CD14-positive monocyte (primary cell): ENCODE data around the gene ACD. TPM values are rescaled to one million over a fixed set of nuclear protein-coding genes. Genes with fewer than 3 reads are reported as not detected.

ENCODE experiments used
- DNase-seq, 3 donors: peaks; one replicate each; pipeline ENCODE4 v3.0.0-alpha.2; 2011 to 2022
- H2AFZ ChIP-seq: 2 replicates; pipeline ENCODE4 v1.6.0; 2012; ENCODE audit warnings: mild to moderate bottlenecking, low read depth, low read length, inconsistent platforms; ENCODE audit not compliant: insufficient read depth, poor library complexity, severe bottlenecking
- H3K27ac ChIP-seq, 2 donors: 1 replicate in 1 of 2; 2 replicates in 1 of 2; pipeline ENCODE4 v1.5.1; 2012 to 2013; ENCODE audit warnings: low read length in 2 of 2, control low read depth in 1 of 2, inconsistent platforms in 1 of 2, low read depth in 1 of 2, mild to moderate bottlenecking in 1 of 2
- H3K27me3 ChIP-seq, 2 donors: one replicate each; pipeline versions ENCODE4 v1.6.0 to v1.6.1; 2011 to 2013; ENCODE audit warnings: low read length in 2 of 2; ENCODE audit not compliant: control insufficient read depth in 2 of 2, insufficient read depth in 2 of 2
- H3K36me3 ChIP-seq, 2 donors: replicated peaks in 1 of 2; 1 replicate in 1 of 2; 2 replicates in 1 of 2; pipeline versions ENCODE4 v1.5.1 to v1.6.1; 2012 to 2013; ENCODE audit warnings: low read length in 2 of 2, control low read depth in 1 of 2, inconsistent platforms in 1 of 2, mild to moderate bottlenecking in 1 of 2; ENCODE audit not compliant: insufficient read depth in 2 of 2, control insufficient read depth in 1 of 2
- H3K4me1 ChIP-seq, 2 donors: 1 replicate in 1 of 2; 2 replicates in 1 of 2; pipeline versions ENCODE4 v1.5.1 to v1.6.1; 2012 to 2013; ENCODE audit warnings: low read length in 2 of 2, control low read depth in 1 of 2, inconsistent platforms in 1 of 2, mild to moderate bottlenecking in 1 of 2, moderate library complexity in 1 of 2; ENCODE audit not compliant: insufficient read depth in 2 of 2, control insufficient read depth in 1 of 2
- H3K4me2 ChIP-seq: replicated peaks from 2 replicates; pipeline ENCODE3; 2012; ENCODE audit warnings: low read length, moderate library complexity, mild to moderate bottlenecking; ENCODE audit not compliant: poor library complexity, severe bottlenecking; ENCODE audit errors: extremely low read depth
- H3K4me3 ChIP-seq, 3 experiments: fragments of 200-600 bp in 1 of 3; sonication (generic) in 1 of 3; replicated peaks in 1 of 3; 1 replicate in 2 of 3; 2 replicates in 1 of 3; pipeline ENCODE4 v1.5.1; 2011 to 2013; ENCODE audit warnings: low read length in 3 of 3, mild to moderate bottlenecking in 3 of 3, control low read depth in 2 of 3, low read depth in 2 of 3, inconsistent platforms in 1 of 3, moderate library complexity in 1 of 3
- H3K79me2 ChIP-seq: 2 replicates; pipeline ENCODE4 v1.6.0; 2012; ENCODE audit warnings: mild to moderate bottlenecking, control low read depth, inconsistent platforms, low read length, moderate library complexity; ENCODE audit not compliant: insufficient read depth
- H3K9ac ChIP-seq: 2 replicates; pipeline ENCODE4 v1.6.0; 2017; ENCODE audit warnings: low read length, mild to moderate bottlenecking; ENCODE audit not compliant: insufficient read depth, poor library complexity, severe bottlenecking
- H3K9me3 ChIP-seq, 2 donors: replicated peaks in 1 of 2; 1 replicate in 1 of 2; 2 replicates in 1 of 2; pipeline versions ENCODE4 v1.5.1 to v1.6.1; 2012 to 2013; ENCODE audit warnings: low read length in 2 of 2, control low read depth in 1 of 2; ENCODE audit not compliant: control insufficient read depth in 1 of 2, insufficient read depth in 1 of 2
- H4K20me1 ChIP-seq: 2 replicates; pipeline ENCODE4 v1.6.0; 2012; ENCODE audit warnings: mild to moderate bottlenecking, low read length, control low read depth, moderate library complexity; ENCODE audit not compliant: insufficient read depth
- H3K27ac Mint-ChIP-seq, 7 donors: one replicate each; pipeline ENCODE4 v1.8.0; 2020; ENCODE audit warnings: mild to moderate bottlenecking in 7 of 7, mixed read lengths in 7 of 7, moderate library complexity in 6 of 7, inconsistent platforms in 2 of 7
- H3K27me3 Mint-ChIP-seq, 3 donors: one replicate each; pipeline ENCODE4 v1.8.0; 2021 to 2022; ENCODE audit warnings: low read depth in 3 of 3, mild to moderate bottlenecking in 3 of 3, mixed read lengths in 3 of 3, moderate library complexity in 3 of 3, inconsistent platforms in 1 of 3
- H3K36me3 Mint-ChIP-seq, 2 donors: one replicate each; pipeline ENCODE4 v1.8.0; 2020; ENCODE audit warnings: mixed read lengths in 2 of 2, inconsistent platforms in 1 of 2, mild to moderate bottlenecking in 1 of 2
- H3K4me1 Mint-ChIP-seq: one replicate; pipeline ENCODE4 v1.8.0; 2020; ENCODE audit warnings: mild to moderate bottlenecking, mixed read lengths
- H3K4me3 Mint-ChIP-seq, 2 donors: one replicate each; pipeline ENCODE4 v1.8.0; 2020; ENCODE audit warnings: mild to moderate bottlenecking in 2 of 2, mixed read lengths in 2 of 2, moderate library complexity in 1 of 2
- H3K9me3 Mint-ChIP-seq, 7 donors: one replicate each; pipeline ENCODE4 v1.8.0; 2020 to 2022; ENCODE audit warnings: mixed read lengths in 7 of 7, mild to moderate bottlenecking in 6 of 7, moderate library complexity in 6 of 7, inconsistent platforms in 2 of 7
- WGBS: methylation state at CpG from one replicate; pipeline ENCODE4 v1.1.5; 2013; ENCODE audit warnings: missing lambda C conversion rate; ENCODE audit not compliant: insufficient coverage; 5-methylcytosine and 5-hydroxymethylcytosine counted together
- intact Hi-C, 2 donors: fragments of 100-400 bp; cut with micrococcal nuclease; formaldehyde crosslinking; loops; one replicate each; pipeline versions ENCODE4 v1.15.0 to v1.15.1; 2023
- polyA plus RNA-seq, 3 donors: library from polyadenylated mRNA; depleted of rRNA in 1 of 3; unstranded in 2 of 3; stranded (reverse) in 1 of 3; fragments of 300-500 nt in 2 of 3; fragments of >200 nt in 1 of 3; fragmentation: Illumina TruSeq in 2 of 3; gene quantifications; 1 replicate in 2 of 3; 2 replicates in 1 of 3; pipeline ENCODE4 v1.2.3, GENCODE V29; 2012 to 2021
- TF ChIP-seq, protein P1 (sequence below): fragments of 200-600 bp; IDR thresholded peaks from one replicate; pipeline ENCODE4 v1.8.0; 2022; ENCODE audit warnings: antibody characterized with exemption, mild to moderate bottlenecking

The ACD gene
- polyA plus RNA-seq, 3 donors = 11.8 to 26.0 (median 14.9) TPM

- Histone ChIP-seq H3K79me2 (no peaks in the 10 kb centered on the region), H4K20me1 (no peaks in the 10 kb centered on the region), H2AFZ (no peak overlapping the region), H3K36me3 (no peaks in the 10 kb centered on the region), H3K27me3 (peaks cover 2 to 19% of the 10 kb centered on the region in 2 donors), H3K9me3 (no peaks in the 10 kb centered on the region), H3K4me1 (peaks cover 5 to 10% of the 10 kb centered on the region in 2 donors), H3K27ac (no peak overlapping the region), H3K4me2 (no peak overlapping the region), H3K9ac (no peak overlapping the region), H3K4me3 (no peak overlapping the region)
- Mint-ChIP-seq H3K36me3 (no peaks in the 10 kb centered on the region), H3K27me3 (peaks cover 12 to 20% (median 20%) of the 10 kb centered on the region in 3 donors), H3K9me3 (peaks cover 0 to 2% (median 0%) of the 10 kb centered on the region in 7 donors), H3K4me1 (peaks cover 5% of the 10 kb centered on the region), H3K4me3 (no peak overlapping the region), H3K27ac (no peak overlapping the region)
- intact Hi-C loops = no loop called here
- TF ChIP-seq, protein P1, sequence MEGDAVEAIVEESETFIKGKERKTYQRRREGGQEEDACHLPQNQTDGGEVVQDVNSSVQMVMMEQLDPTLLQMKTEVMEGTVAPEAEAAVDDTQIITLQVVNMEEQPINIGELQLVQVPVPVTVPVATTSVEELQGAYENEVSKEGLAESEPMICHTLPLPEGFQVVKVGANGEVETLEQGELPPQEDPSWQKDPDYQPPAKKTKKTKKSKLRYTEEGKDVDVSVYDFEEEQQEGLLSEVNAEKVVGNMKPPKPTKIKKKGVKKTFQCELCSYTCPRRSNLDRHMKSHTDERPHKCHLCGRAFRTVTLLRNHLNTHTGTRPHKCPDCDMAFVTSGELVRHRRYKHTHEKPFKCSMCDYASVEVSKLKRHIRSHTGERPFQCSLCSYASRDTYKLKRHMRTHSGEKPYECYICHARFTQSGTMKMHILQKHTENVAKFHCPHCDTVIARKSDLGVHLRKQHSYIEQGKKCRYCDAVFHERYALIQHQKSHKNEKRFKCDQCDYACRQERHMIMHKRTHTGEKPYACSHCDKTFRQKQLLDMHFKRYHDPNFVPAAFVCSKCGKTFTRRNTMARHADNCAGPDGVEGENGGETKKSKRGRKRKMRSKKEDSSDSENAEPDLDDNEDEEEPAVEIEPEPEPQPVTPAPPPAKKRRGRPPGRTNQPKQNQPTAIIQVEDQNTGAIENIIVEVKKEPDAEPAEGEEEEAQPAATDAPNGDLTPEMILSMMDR = no peak
- 95% methylated on average over 56 of the region's 65 CpGs for WGBS
- DNase-seq = peak in 1 of 3 donors; percentile 2
These were observed 11.8 kb downstream of the ACD start for GRCh38 chr16:67648088-67648763.

DNA sequence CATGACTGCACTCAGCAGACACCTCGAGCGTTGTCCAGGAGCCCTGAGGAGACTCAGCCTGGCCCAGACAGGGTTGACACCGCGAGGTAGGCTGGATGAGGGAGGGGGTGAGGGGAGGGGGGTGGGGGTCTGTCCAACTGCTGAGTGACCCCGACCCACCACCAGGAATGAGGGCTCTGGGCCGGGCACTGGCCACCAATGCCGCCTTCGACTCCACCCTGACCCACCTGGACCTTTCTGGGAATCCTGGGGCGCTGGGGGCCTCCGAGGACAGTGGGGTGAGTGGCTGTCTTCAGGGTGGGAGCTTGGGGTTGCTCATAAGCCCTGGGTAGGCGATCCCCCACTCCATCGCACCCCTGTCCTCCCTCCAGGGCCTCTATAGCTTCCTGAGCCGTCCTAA is 12.4 kb downstream of the ACD start:
- Mint-ChIP-seq H3K27me3 (peaks cover 14 to 24% (median 20%) of the 10 kb centered on the region in 3 donors), H3K27ac (no peak overlapping the region), H3K36me3 (no peaks in the 10 kb centered on the region), H3K9me3 (peaks cover 0 to 2% (median 0%) of the 10 kb centered on the region in 7 donors), H3K4me3 (no peak overlapping the region), H3K4me1 (peaks cover 5% of the 10 kb centered on the region)
- H4K20me1 ChIP-seq = no peaks in the 10 kb centered on the region
- H2AFZ ChIP-seq = no peak overlapping the region
- no peaks in the 10 kb centered on the region for H3K9me3 ChIP-seq
- H3K36me3 ChIP-seq = no peaks in the 10 kb centered on the region
- no peak overlapping the region for H3K27ac ChIP-seq
- peaks cover 5 to 10% of the 10 kb centered on the region in 2 donors for H3K4me1 ChIP-seq
- TF ChIP-seq, protein P1 = no peak
- peaks cover 2 to 19% of the 10 kb centered on the region in 2 donors for H3K27me3 ChIP-seq
- no peak overlapping the region for H3K4me2 ChIP-seq
- no peak for DNase-seq
- no peak overlapping the region for H3K4me3 ChIP-seq
- intact Hi-C loops = no loop called here
- no peak overlapping the region for H3K9ac ChIP-seq
- no peaks in the 10 kb centered on the region for H3K79me2 ChIP-seq
- WGBS = no CpG with 5 or more reads among the region's 13 CpGs
